Stimulated activated CD4-positive, alpha-beta T cell treated with anti-CD3 and anti-CD28 coated beads, Interleukin-2, amount 100 ng/mL, for 4 hours (primary cell): ENCODE data around the gene ZNF765.
"Not testable (repeated sequence)": the region's sequence is repeated elsewhere in the genome, so short reads cannot be mapped to it uniquely, and the experiment has no call there.

Experiments used
- DNase-seq: peaks from one replicate; pipeline ENCODE4 v3.0.0-alpha.2; 2020; ENCODE audit warnings: low read depth

The ZNF765 gene

GRCh38 chr19:53422551-53422950 is 27.6 kb downstream of the ZNF765 start:
- DNase-seq, result no peak

- DNase-seq, result not testable (repeated sequence)
Measured at GRCh38 chr19:53423074-53423473, 28.1 kb downstream of the ZNF765 start.

GRCh38 chr19:53423680-53424079 is 28.7 kb downstream of the ZNF765 start:
- DNase-seq, result not testable (repeated sequence)

- DNase-seq, result peak; percentile 52
Measured at GRCh38 chr19:53424968-53425597, 30.1 kb downstream of the ZNF765 start.

- peak; percentile 96 for DNase-seq
Measured at GRCh38 chr19:53431399-53432087, 36.6 kb downstream of the ZNF765 start, which contains the start of gene ZNF761. ZNF761 (plus strand) TSS chr19:53431984; CDS start chr19:53447269, 15,285 bp downstream.

GRCh38 chr19:53432088-53432661 is 37.2 kb downstream of the ZNF765 start:
- DNase-seq, result no peak

- not testable (repeated sequence) for DNase-seq
Measured at GRCh38 chr19:53443809-53444208, 48.9 kb downstream of the ZNF765 start.

- DNase-seq, result not testable (repeated sequence)
Measured at GRCh38 chr19:53447196-53447595, 52.2 kb downstream of the ZNF765 start.

GRCh38 chr19:53455828-53456227 is 60.9 kb downstream of the ZNF765 start:
- DNase-seq, result no peak

GRCh38 chr19:53460131-53460721 is 65.3 kb downstream of the ZNF765 start:
- not testable (repeated sequence) for DNase-seq

- DNase-seq, result no peak
Measured at GRCh38 chr19:53461866-53462265, 66.9 kb downstream of the ZNF765 start.

GRCh38 chr19:53462861-53463260 is 67.9 kb downstream of the ZNF765 start:
- no peak for DNase-seq

- DNase-seq, result no peak
Measured at GRCh38 chr19:53463263-53463662, 68.3 kb downstream of the ZNF765 start.

GRCh38 chr19:53466726-53467484 is 72.0 kb downstream of the ZNF765 start:
- DNase-seq, result no peak

- peak; percentile 95 for DNase-seq
Measured at GRCh38 chr19:53467485-53468262, 72.7 kb downstream of the ZNF765 start, which contains the start of gene ZNF813. ZNF813 (plus strand) TSS chr19:53467733; CDS start chr19:53483823, 16,090 bp downstream.

- not testable (repeated sequence) for DNase-seq
Measured at GRCh38 chr19:53468628-53469027, 73.7 kb downstream of the ZNF765 start.

GRCh38 chr19:53471916-53472315 is 77.0 kb downstream of the ZNF765 start:
- DNase-seq, result no peak

GRCh38 chr19:53474832-53475231 is 79.9 kb downstream of the ZNF765 start:
- not testable (repeated sequence) for DNase-seq

- not testable (repeated sequence) for DNase-seq
Measured at GRCh38 chr19:53475470-53475869, 80.5 kb downstream of the ZNF765 start.
